ENCODE results near the gene ULK4.
"Not testable (repeated sequence)": the region's sequence is repeated elsewhere in the genome, so short reads cannot be mapped to it uniquely, and the experiment has no call there.

The ULK4 gene

GRCh38 chr3:41418961-41419691 is 542.8 kb downstream of the ULK4 start:
- peak; percentile 17 for DNase-seq

GRCh38 chr3:41417574-41417973 is 544.3 kb downstream of the ULK4 start:
- no peak for DNase-seq

GRCh38 chr3:41411065-41411464 is 550.8 kb downstream of the ULK4 start:
- no peak for DNase-seq

- no peak for DNase-seq
These were observed 556.4 kb downstream of the ULK4 start for GRCh38 chr3:41405466-41405865.

- no peak for DNase-seq
These were observed 557.3 kb downstream of the ULK4 start for GRCh38 chr3:41404582-41404981.

GRCh38 chr3:41394896-41395295 is 567.0 kb downstream of the ULK4 start:
- no peak for DNase-seq

GRCh38 chr3:41370765-41371535 is 591.0 kb downstream of the ULK4 start:
- not testable (repeated sequence) for DNase-seq

- DNase-seq: no peak
These were observed 591.6 kb downstream of the ULK4 start for GRCh38 chr3:41370307-41370706.

GRCh38 chr3:41369838-41370237 is 592.1 kb downstream of the ULK4 start:
- no peak for DNase-seq

GRCh38 chr3:41365973-41366372 is 595.9 kb downstream of the ULK4 start:
- DNase-seq: no peak

GRCh38 chr3:41364736-41365135 is 597.2 kb downstream of the ULK4 start:
- DNase-seq: no peak

GRCh38 chr3:41363830-41364523 is 597.9 kb downstream of the ULK4 start:
- DNase-seq: no peak

GRCh38 chr3:41362638-41363559 is 599.0 kb downstream of the ULK4 start:
- no peak for DNase-seq

GRCh38 chr3:41357271-41357670 is 604.6 kb downstream of the ULK4 start:
- DNase-seq: no peak

- DNase-seq: no peak
These were observed 605.1 kb downstream of the ULK4 start for GRCh38 chr3:41356775-41357174.

GRCh38 chr3:41352510-41352909 is 609.4 kb downstream of the ULK4 start:
- no peak for DNase-seq

- DNase-seq: no peak
These were observed 611.5 kb downstream of the ULK4 start for GRCh38 chr3:41350441-41350840.

- DNase-seq: no peak
These were observed 613.5 kb downstream of the ULK4 start for GRCh38 chr3:41348401-41348800.

- no peak for DNase-seq
These were observed 615.1 kb downstream of the ULK4 start for GRCh38 chr3:41346698-41347270.

- DNase-seq: no peak
These were observed 616.1 kb downstream of the ULK4 start for GRCh38 chr3:41345788-41346187.

GRCh38 chr3:41339758-41340157 is 622.1 kb downstream of the ULK4 start:
- no peak for DNase-seq

- no peak for DNase-seq
These were observed 623.6 kb downstream of the ULK4 start for GRCh38 chr3:41338276-41338675.
